Cortex of kidney (tissue), 1 donor: ENCODE results near the gene DYNC2I2.
A peak's percentile ranks its signal among the peaks of the same experiment; 100 is the strongest.
"Not testable (repeated sequence)": the region's sequence is repeated elsewhere in the genome, so short reads cannot be mapped to it uniquely, and the experiment has no call there.

Source experiments
- DNase-seq: peaks from one replicate; lab custom pipeline; 2025; lab: John Stamatoyannopoulos, UW

DYNC2I2 gene

GRCh38 chr9:128656416-128657343 is at the start of gene DYNC2I2:
TSS of gene DYNC2I2 (minus strand) at chr9:128656847. CDS start at chr9:128656726, 121 bp downstream.
- DNase-seq: no peak

GRCh38 chr9:128706045-128706444 is 49.4 kb upstream of the DYNC2I2 start:
- no peak for DNase-seq

GRCh38 chr9:128705051-128705965 is 48.7 kb upstream of the DYNC2I2 start:
- DNase-seq: no peak

GRCh38 chr9:128704356-128704670 is 47.7 kb upstream of the DYNC2I2 start:
- DNase-seq: no peak

GRCh38 chr9:128703616-128704355 is 47.1 kb upstream of the DYNC2I2 start:
- no peak for DNase-seq

GRCh38 chr9:128702949-128703615 is 46.4 kb upstream of the DYNC2I2 start:
- no peak for DNase-seq

GRCh38 chr9:128702445-128702948 is 45.9 kb upstream of the DYNC2I2 start, which contains the start of gene PKN3:
TSS of gene PKN3 (plus strand) at chr9:128702503. CDS start at chr9:128702916, 413 bp downstream.
- DNase-seq: no peak

GRCh38 chr9:128701227-128701854 is 44.7 kb upstream of the DYNC2I2 start:
- DNase-seq: no peak

GRCh38 chr9:128699096-128699795 is 42.6 kb upstream of the DYNC2I2 start:
- not testable (repeated sequence) for DNase-seq

- DNase-seq: no peak
Observed at GRCh38 chr9:128696923-128697707, 40.5 kb upstream of the DYNC2I2 start.

- DNase-seq: no peak
Observed at GRCh38 chr9:128694344-128694743, 37.7 kb upstream of the DYNC2I2 start.

GRCh38 chr9:128693738-128694137 is 37.1 kb upstream of the DYNC2I2 start:
- DNase-seq: not testable (repeated sequence)

GRCh38 chr9:128690684-128691034 is 34.0 kb upstream of the DYNC2I2 start:
- DNase-seq: no peak

GRCh38 chr9:128689820-128690683 is 33.4 kb upstream of the DYNC2I2 start:
- DNase-seq: no peak

- DNase-seq: no peak
Observed at GRCh38 chr9:128689293-128689774, 32.7 kb upstream of the DYNC2I2 start.

- DNase-seq: peak; percentile 77
Observed at GRCh38 chr9:128688501-128689292, 32.0 kb upstream of the DYNC2I2 start, which contains the start of gene SET. TSS of gene SET (plus strand) at chr9:128689222. CDS start at chr9:128689583, 361 bp downstream.

- DNase-seq: no peak
Observed at GRCh38 chr9:128687453-128687852, 30.8 kb upstream of the DYNC2I2 start.
